K562 treated with DMSO at 1 percent for 12 hours (cell line): ENCODE results near the gene ZNF821. TPM values are rescaled to one million over a fixed set of nuclear protein-coding genes. Genes with fewer than 3 reads are reported as not detected.

Source experiments
- total RNA-seq: library from RNA; unstranded; fragments of 300-600 nt; gene quantifications from 2 replicates; pipeline ENCODE4 v1.2.3, GENCODE V29; 2022; ENCODE audit not compliant: insufficient read depth

ZNF821 gene, protein sequence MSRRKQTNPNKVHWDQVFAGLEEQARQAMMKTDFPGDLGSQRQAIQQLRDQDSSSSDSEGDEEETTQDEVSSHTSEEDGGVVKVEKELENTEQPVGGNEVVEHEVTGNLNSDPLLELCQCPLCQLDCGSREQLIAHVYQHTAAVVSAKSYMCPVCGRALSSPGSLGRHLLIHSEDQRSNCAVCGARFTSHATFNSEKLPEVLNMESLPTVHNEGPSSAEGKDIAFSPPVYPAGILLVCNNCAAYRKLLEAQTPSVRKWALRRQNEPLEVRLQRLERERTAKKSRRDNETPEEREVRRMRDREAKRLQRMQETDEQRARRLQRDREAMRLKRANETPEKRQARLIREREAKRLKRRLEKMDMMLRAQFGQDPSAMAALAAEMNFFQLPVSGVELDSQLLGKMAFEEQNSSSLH
- total RNA-seq, result 16.1 and 17.2 TPM in 2 replicates

DNA sequence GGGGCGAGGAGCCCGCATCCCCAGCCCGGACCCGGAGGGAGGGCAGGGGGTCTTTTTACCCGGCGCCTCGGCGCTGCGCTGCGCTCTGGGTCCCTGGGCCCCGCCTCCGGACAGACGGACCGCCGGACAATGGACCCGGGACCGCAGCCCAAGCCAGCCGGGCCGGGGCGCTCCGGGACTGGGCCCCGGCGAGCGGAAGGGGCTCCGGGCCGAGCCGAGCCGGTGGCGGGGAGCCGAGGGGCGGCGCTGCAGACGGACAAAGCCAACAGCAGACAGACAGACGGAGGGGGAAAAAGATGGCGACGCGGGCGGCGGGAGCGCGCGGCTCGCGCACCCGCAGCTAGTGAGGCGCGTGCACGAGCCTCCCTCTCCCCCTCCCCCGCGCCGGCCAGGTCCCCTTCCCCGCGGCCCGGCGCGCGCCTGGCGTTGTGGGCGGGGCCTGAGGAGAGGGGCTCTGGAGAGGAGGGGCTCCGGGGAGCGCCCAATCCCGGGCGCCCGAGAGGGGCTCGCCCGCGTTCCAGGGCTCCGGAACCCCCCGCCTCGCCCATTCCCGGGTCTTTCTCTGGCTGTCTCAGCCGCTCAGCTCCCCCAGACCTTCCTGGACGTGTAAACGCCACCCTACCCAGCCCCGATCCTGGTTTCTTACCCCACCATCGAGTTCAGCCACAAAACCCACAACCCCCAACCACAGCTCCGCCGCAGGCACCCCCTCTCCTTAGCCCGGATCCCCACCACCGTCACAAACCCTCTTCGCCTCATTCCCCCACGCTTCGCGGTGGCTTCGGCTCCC lies at the start of gene ZNF821:
TSS of gene ZNF821 (minus strand) at position 334 of the 790 bp plus-strand sequence. CDS start 4,236 bp downstream, outside the sequence.

DNA sequence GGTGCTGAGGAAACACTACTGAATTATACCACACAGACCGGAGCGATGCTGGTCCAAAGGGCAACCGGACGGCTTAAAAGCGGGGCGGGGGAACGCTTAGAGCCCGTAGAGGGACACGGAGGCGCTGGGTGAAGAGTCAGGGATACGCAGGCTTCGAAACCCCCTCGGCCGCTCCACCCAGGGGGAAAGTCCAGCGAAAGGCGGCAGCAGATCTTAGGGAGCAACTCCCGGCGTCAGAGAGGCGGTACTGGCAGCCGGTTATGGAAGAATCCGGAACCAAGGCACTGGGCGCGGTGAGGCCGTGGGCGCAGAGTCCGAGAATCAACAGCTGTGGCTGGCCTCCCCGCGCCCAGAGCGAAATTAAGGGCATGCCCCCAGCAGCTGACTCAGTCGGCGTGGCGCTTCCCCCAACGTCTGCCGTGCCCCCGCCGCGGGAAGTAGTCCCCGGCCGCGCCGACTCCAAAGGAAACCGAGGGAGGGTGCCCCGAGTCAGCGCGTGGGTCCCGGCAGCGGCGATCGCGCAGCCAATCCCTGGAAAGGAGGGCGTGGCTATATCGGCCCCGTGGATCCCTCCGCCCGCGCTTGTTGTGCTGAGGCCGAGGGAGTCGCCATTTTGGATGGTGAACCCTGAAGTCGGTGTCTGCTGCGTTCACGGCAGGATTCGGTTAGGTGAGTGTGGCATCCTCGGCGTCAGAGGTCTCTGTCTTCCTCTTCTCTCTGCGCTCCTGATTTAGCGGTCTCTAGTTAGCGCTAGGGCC lies 11.1 kb upstream of the ZNF821 start, which contains the start of gene IST1:
TSS of gene IST1 (plus strand) at position 611 of the 758 bp plus-strand sequence. CDS start 20,110 bp downstream, outside the sequence.

DNA sequence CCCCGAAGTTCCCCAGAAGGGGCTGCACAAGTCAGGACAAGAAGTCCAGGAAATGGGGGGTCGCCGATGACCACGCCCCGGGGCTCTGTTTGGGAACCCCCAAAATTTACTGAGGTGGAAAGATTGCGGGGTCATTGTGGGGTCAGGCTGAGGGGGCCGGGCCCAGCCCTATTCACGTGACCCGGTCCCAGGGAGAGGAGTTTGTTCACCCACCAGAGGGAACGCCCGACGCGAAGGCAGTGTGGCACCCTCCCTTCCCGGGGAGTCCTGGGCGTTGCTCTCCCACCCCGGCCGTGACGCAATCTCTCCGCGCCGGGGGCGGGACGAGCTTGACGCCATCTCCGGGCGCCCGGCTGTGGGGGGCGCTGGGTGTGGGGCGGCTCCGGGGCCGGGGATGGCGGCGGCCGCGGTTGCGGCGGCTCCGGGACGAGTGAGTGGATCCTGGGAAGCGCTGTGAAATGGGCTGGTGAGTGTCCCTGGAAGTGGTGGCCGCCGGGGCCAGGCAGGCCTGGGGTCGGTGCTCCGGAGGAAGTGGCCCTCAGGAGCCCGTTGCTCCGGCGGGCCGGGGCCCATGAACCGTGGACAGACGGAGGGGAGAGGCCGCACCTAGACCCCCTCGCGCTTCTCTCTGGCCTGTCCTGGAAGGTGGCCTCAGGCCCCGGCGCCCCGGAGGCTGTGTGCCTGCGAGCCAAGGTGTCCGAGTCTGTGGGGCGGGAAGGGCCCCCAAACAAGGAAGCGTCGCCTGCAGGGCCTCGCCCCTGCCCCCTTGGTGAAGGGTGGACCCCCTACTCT lies 38.1 kb downstream of the ZNF821 start, which contains the start of gene ATXN1L:
TSS of gene ATXN1L (plus strand) at position 338 of the 792 bp plus-strand sequence. CDS start 3,765 bp downstream, outside the sequence.

Other genes starting within 250 kb of the ZNF821 start
- 0.92 and 4.1 TPM in 2 replicates for gene PHLPP2, start 159.5 kb downstream of the ZNF821 start, total RNA-seq
- gene AP1G1, start 75.3 kb downstream of the ZNF821 start, total RNA-seq, result 8.8 and 45.6 TPM in 2 replicates
- 2.5 and 9.7 TPM in 2 replicates for gene ATXN1L, start 38.2 kb downstream of the ZNF821 start, total RNA-seq
- 92.5 and 164 TPM in 2 replicates for gene IST1, start 11.3 kb upstream of the ZNF821 start, total RNA-seq
- not detected in 2 replicates for gene PKD1L3, start 116.2 kb upstream of the ZNF821 start, total RNA-seq
- 1.4 and 2.7 TPM in 2 replicates for gene DHODH, start 124.6 kb upstream of the ZNF821 start, total RNA-seq
- not detected in 2 replicates for gene HP, start 170.3 kb upstream of the ZNF821 start, total RNA-seq
- not detected in 2 replicates for gene HPR, start 179.0 kb upstream of the ZNF821 start, total RNA-seq
- gene TXNL4B, start 209.4 kb upstream of the ZNF821 start, total RNA-seq, result 5.2 and 10.5 TPM in 2 replicates
- 38.2 and 59.0 TPM in 2 replicates for gene DHX38, start 209.7 kb upstream of the ZNF821 start, total RNA-seq